Fibroblast of skin of right biceps (primary cell): ENCODE results near the gene CCDC57.
A peak's percentile ranks its signal among the peaks of the same experiment; 100 is the strongest.
"Not testable (repeated sequence)": the region's sequence is repeated elsewhere in the genome, so short reads cannot be mapped to it uniquely, and the experiment has no call there.

Source experiments
- DNase-seq: peaks from one replicate; pipeline ENCODE4 v3.0.0-alpha.2; 2013

The CCDC57 gene

DNA sequence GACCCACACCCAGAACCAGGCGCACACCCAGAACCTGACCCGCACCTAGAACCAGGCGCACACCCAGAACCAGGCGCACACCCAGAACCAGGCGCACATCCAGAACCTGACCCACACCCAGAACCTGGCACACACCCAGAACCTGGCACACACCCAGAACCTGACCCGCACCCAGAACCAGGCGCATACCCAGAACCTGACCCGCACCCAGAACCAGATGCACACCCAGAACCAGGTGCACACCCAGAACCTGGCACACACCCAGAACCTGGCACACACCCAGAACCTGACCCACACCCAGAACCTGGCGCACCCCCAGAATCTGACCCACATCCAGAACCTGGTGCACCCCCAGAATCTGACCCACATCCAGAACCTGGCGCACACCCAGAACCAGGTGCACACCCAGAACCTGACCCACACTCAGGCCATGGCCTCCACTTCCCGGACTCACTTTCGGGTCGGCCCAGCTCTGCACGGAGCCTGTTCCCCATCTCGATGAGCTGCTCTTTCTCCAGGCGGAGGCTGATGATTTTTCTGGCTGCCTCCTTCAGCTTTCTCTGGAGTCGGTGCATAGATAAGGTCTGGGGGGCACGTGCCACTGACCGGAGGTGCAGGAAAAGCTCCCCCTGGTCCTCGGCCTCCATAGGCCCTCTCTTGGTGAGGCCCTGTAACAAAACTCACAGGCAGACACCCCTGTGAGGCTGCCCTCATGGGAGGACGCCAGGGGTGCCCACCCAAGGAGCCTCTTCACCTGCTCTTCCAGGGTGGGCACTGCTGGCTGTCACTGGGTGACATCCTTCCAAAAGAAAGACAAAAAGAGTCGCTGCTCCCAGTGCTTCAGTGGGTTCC is 61.3 kb downstream of the CCDC57 start:
- no peak for DNase-seq

DNA sequence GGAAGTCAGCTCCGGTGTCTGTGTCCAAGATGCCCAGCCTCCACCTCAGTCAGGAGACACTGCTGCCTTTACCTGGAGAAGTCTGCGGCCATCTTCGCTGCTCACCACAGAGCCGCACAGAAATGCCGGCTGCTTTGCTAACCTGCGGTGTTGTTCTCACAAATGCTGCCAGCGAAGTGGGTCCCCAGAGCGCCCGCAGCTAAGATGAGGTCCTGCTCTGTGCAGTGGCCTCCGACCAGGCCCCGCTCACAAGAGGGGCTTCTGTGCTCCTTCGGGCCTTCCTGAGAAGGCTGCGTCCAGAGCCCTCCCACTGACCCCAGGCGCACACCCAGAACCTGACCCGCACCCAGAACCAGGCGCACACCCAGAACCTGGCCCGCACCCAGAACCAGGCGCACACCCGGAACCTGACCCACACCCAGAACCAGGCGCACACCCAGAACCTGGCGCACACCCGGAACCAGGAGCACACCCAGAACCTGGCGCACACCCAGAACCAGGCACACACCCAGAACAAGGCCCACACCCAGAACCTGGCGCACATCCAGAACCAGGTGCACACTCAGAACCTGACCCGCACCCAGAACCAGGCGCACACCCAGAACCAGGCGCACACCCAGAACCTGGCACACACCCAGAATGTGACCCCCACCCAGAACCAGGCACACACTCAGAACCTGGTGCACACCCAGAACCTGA is 63.1 kb downstream of the CCDC57 start:
- DNase-seq = no peak

DNA sequence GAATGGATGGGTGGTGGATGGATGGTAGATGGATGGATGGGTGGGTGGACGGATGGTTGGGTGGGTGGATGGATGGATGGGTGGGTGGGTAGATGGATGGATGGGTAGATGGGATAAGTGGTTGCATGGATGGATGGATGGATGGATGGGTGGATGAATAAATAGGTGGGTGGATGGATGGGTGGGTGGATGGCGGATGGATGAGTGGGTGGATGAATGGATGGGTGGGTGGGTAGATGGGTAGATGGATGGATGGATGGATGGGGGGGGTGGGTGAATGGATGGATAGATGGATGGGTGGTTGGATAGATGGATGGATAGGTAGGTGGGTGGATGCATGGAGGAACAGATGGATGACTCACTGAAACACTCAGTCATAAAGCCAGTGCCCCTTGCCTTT is 63.6 kb downstream of the CCDC57 start:
- no peak for DNase-seq

DNA sequence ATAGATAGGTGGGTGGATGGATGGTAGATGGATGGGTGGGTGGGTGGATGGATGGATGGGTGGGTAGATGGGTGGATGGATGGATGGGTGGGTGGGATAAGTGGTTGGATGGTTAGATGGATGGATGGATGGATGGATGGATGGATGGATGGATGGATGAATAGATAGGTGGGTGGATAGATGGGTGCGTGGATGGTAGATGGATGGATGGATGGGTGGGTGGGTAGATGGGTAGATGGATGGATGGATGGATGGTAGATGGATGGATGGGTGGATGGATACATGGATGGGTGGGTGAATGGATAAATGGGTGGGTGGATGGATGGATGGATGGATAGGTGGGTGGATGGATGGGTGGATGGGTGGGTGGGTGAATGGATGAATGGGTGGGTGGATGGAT is 64.6 kb downstream of the CCDC57 start:
- no peak for DNase-seq

DNA sequence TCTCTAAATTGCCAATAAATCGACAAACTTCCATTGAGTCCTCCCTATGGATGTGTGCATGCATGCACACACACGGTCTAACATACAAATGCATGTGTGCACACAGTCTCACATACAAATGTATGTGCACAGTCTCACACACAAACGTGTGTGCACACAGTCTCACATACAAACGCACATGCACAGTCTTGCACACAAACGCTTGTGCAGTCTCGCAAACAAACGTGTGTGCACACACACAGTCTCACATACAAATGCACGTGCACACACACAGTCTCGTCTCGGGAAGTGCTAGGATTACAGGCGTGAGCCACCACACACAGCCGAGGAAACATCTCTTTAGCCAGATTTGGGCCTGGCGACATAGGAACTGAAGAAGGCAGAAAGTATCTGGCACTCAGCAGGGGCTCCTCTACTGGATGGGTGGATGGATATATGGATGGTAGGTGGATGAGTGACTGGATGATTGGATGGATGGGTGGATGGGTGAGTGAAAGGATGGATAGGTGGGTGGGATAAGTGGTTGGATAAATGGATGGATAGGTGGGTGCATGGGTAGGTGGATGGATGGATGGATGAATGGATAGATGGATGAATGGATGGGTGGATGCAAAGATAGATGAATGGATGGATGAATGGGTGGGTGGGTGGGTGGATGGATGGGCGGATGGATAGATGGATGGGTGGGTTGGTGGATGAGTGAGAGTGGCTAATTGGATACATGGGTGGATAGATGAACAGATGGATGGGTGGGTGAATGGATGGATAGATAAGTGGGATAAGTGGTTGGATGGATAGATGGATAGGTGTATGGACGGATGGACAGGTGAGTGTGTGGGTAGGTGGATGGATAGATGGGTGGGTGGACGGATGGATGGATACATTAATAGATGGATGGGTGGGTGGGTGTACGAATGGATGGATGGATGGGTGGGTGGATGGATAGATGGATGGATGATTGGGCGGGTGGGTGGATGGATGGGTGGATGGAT is 65.7 kb downstream of the CCDC57 start:
- no peak for DNase-seq

DNA sequence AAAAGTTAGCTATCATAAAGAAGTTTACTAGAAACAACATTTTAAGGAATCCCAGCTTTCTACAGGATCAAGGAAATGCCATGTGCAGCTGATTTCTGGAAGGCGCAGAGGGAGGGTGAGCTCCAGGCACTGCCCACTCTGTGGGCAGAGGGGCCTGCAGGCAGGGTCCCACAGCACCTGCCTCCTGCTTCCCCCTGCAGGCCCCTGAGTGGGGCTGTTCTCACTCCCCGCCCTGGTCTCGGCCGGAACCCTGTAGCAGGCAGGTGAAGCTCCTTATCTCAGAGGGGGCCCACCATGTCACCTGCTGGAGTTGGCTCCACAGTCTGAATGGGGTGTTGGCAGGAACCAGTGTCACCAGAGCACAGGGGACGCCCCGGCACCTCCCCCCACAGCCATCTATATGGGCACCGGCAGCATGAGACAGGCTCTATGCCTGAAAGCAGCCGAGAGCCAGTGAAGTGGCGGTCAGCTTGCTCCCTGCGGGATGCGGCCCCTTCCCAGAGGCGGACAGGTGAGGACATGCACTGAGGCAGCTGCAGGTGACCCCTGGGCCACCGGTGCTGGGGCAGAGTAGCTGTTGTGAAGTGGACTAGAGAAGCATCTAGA is 67.0 kb downstream of the CCDC57 start:
- no peak for DNase-seq

DNA sequence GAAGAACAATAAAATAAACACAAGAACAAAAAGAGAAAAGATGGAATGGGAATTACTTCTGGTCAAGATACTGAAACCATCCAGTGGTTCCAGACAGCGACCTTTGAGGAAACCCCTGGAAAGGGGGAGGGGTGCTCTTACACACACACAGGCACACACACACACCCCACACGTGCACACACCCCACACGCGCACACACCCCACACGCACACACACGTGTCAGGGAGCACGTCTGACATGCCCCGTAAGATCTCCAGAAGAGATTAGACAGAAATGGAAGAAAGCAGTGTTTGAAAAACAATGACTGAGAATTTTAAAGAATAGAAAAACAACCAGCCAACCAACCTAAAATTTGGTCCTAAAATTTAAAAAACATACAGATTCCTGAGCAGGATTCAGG is 69.3 kb downstream of the CCDC57 start:
- no peak for DNase-seq

DNA sequence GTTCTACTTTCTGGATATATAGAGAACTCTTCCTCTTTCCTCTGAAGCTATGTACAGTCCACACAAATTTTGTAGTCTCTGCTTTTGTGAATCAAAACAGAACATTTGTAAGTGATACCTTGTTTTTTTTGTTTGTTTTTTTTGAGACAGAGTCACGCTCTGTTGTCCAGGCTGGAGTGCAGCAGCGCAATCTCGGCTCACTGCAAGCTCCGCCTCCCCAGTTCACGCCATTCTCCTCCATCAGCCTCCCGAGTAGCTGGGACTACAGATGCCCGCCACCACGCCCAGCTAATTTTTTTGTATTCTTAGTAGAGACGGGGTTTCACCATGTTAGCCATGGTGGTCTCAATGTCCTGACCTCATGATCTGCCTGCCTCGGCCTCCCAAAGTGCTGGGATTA is 72.7 kb downstream of the CCDC57 start:
- not testable (repeated sequence) for DNase-seq

DNA sequence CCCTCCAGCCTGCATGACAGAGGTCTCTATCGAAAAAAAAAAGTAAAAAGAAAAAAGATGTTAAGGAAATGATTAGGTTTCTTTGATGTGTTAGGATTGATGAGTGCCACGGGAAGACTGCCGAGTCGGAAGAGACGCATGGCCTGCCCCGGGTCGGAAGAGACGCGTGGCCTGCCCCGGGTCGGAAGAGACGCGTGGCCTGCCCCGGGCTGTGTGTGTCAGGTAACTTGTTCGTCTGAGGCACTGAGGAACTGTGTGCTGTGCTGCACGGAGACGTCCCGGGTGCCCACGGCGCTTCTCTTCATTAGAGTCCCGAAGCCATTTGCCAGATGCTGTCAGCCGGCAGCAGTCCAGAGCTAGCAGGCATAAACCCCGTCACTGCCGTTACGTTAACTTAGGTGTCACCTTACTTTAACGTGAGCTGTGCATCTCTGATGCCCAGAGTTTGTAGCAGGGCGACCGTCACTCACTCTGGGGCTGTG is 74.1 kb downstream of the CCDC57 start:
- no peak for DNase-seq

DNA sequence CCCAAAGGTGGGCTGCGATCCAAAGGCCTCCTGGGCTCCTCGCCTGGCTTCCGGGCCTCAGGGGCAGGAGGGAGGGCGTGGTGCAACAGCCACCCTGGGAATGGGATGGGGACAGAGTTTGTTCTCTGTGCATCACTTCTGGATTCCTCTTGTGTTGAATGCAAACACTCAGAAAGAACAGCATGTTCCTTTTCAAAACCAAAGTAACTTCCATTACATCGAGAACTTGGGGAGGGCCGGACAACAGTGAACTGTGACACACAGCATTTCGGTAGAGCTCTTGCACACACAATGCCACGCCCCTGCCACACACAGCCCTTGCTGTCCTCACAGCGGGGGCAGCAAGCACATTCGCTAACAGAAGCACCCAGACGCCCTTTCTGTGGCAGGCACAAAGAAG is 78.5 kb downstream of the CCDC57 start:
- no peak for DNase-seq

DNA sequence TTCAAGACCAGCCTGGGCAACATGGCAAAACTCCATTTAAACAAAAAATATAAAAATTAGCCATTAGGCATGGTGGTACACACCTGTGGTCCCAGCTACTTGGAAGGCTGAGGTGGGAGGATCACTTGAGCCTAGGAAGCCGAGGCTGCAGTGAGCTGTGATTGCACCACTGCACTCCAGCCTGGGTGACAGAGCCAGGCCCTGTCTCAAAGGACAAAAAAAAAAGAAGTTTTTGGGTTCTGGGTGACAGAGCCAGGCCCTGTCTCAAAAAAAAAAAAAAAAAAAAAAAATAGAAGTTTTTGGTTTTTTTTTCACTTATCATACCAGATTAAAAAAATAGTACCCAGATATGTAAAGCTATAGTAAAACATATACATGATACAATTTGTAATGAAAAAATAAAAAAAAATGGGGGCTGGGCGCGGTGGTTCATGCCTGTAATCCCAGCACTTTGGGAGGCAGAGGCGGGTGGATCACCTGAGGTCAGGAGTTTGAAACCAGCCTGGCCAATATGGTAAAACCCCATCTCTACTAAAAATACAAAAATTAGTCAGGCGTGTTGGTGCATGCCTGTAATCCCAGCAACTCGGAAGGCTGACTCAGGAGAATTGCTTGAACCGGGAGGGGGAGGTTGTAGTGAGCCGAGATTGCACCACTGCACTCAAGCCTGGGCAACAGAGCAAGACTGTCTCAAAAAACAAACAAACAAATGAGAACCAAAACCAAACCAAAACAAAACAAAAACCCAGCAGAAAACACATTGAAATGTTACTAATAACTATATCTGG is 79.3 kb downstream of the CCDC57 start:
- peak; percentile 59 for DNase-seq

DNA sequence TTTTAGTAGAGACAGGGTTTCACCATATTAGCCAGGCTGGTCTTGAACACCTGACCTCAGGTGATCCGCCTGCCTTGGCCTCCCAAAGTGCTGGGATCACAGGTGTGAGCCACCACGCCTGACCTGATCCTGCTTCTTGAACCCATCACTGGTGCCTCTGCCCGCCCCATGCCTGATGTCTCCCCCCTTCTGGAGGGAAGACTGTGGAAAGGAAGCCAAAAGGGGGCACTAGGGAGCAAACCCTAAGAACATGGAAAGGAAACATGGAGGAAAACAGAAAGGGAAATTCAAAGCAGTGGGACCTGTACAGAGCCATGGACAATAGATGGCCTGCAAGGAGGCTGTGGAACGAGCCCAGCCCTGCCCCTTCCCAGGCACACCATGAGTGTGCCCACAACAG is 83.5 kb downstream of the CCDC57 start:
- DNase-seq = no peak

DNA sequence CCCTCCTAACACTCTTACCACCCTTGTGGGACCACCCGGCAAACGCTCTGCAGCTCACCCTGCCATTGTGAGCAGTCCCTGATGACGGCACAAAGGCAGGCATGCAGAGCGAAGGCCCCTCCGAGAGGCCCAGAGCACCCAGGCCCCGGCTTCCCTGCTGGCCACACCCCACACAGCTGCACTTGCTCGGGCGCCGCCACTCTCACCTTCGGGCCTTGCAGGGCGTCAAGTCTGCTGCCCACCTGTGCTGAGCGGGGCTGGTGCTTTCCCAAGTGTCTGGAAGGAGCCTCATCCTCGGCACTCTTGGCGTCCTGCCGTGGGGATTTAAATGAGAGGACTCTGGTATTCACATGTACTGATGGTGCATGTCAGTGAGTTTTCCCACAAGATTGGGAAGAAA is 84.4 kb downstream of the CCDC57 start:
- no peak for DNase-seq

DNA sequence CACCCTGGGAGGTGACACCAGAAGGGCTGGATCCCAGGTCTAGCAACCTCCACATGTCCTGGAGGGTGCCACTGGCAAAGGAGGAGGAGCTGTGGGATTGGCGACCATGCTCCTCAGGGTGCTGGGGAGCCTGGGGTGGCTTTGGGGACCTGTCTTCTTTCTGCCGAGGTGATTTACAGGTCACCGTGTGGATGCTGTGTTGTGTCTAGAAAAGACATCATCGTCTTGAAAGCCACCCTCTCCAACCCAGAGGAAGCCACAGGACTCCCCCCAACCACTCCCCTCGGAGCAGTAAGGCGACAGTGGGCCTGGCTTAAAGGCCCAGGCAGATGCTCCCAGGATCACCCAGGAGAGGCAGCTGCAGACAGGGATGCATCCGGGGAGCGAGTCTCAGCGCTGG is 84.9 kb downstream of the CCDC57 start:
- DNase-seq = no peak

DNA sequence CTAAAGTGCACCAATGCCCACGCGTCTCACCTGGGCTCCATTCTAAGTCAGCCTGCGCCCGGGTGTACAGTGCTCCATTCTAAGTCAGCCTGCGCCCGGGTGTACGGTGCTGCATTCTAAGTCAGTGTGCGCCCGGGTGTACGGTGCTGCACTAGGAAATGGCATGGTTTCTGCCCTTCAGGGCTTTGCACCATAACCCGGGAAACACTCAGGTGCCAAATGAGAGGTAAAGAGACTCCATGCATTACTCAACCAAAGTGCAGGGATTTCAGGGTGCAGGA is 85.4 kb downstream of the CCDC57 start:
- no peak for DNase-seq

DNA sequence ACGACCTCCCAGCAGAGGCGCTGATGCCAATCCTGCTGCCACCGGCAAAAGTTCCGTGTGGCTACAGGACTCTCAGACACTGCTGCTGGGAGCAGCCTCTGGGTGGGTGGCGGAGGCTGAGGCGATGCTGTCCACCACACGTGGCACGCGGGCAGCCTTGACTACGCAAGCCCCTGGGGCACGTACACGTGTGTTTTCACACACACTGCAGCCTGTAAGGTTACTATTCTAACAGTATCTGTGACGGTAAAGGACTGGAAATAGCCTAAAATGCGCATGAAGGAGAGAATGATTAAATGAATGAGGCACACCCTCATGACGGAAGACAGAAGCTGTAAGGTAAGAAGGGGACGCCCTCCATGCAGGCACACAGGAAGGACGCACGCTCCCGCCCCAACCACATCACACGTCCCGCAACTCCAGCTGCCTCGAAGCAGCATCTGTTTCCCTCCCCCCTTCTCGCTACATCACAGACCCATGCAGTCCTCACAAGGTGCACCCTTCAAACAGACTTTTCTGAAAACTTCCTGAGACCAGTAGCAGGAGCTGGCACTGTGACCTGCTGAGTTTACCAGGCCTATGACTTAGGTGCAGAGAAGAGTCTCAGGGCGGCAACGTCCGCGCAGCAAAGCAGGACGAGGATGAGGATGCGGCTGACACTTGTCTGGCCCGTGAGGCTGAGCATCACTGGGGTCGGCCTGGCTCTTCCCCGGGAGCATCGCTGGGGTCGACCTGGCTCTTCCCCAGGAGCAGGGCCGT is 85.9 kb downstream of the CCDC57 start:
- DNase-seq = no peak

DNA sequence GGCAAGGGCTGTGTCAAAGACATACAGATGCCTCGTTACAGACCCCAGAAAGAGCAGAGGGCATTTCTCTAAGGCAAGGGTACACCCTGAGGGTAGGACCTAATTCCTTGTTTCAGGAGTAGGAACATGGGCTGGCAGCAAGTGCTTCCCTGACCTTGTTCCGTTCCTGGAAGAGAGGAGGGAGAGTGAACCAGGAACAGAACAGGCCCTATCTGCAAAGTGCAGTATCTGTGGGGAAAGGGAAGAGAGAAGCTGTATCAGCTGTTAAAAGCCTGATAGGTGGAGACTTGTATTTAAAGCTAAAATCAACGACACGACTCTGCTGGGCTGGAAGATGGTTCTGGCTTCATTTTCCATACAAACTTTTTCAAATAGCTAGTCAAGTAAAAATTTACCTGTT is 88.5 kb downstream of the CCDC57 start:
- DNase-seq = no peak

DNA sequence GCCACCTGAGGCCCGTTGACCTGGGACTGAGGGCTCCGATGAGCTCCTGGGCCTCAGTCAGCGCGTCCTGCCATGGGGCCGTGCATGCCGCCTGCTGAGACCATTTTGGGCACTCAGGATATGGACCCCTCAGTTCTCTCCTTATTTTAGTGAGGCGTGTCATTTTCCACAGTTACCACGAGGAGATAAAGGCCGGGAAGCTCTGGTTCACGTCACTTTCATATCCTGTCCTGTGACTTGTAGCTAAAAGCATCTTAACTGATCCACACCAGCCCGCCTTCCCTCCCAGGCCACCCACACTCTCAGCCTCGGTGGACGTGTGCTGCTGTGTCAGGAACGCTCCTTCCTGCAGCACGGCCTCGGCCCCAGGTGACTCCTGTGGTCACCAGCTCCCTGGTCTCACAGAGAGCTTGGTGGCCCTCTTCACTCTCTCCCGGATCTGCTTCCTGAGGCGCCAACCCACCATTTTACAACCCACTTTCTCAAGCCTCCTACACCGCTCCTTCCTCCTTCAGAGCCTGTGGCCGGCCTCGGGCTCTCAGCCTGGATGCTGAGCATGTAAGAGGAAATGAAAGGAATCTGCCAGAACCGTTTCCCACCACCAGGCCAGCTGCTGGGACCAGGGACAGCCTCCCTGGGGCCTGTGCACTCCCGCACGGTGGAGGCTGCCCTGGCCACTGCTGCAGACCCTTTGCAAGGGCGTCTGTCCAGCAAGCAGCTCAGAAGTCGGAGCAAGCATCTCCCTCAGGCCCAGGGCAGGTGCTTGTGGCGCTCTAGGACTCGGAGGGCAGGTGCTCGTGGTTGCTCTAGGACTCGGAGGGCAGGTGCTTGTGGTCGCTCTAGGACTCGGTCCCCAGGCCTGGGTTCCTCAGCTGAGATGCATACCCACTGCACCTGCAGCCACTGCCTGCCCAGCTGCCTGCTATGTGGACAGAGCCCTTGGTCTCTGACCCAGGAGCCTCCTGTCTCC is 90.7 kb downstream of the CCDC57 start:
- no peak for DNase-seq

DNA sequence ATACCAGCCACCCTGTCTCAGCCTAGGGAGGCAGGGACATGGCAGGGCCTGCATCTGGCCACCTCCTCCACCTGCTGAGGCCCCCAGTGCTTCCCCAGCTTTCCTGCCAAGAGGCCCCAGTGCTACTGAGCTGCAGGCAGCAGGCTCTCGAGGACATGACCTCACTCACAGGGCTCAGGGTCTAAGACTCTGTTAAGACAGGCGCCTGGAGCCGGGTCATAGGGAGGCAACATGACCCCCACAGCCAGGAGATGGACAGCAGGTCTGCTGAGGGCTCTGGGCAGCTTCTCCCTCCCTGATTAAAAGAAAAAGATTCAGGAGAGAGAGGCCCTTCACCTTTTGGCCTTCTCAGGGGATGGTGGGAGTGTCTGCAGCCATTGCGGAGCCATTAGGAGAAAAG is 91.4 kb downstream of the CCDC57 start:
- no peak for DNase-seq

DNA sequence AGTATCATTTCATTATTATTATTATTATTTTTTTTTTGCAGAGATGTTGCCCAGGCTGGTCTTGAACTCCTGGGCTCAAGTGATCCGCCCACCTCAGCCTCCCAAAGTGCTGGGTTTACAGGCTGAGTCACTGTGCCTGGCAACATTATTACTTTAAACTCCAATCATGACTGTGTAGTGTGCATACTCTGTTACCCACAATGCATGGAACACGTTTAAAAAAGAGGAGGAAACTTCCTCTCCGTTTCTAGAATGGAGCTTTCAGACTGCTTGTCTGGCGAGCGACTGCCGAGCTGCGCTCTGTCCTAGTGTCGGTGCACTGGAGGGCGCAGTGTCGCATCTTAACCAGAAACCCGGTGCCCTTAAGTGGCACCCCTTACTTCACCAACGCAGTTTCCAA is 92.5 kb downstream of the CCDC57 start:
- peak; percentile 76 for DNase-seq
